GM19043 (cell line): ENCODE results near the gene BNC1.

ENCODE experiments used
- ATAC-seq: cut with Tn5 transposase; IDR thresholded peaks from one replicate; pipeline ENCODE4 v1.9.1; 2021; ENCODE audit warnings: low read depth; ENCODE audit not compliant: unreplicated experiment

The BNC1 gene

GRCh38 chr15:83284559-83285283, at the start of gene BNC1:
BNC1 (minus strand) TSS chr15:83284664; CDS start chr15:83284628, 36 bp downstream.
- ATAC-seq = no peak

- no peak for ATAC-seq
Measured at GRCh38 chr15:83327041-83327440, 42.6 kb upstream of the BNC1 start.

GRCh38 chr15:83324799-83325198, 40.3 kb upstream of the BNC1 start:
- ATAC-seq = no peak

- ATAC-seq = no peak
Measured at GRCh38 chr15:83323296-83323711, 38.8 kb upstream of the BNC1 start.

GRCh38 chr15:83322691-83323090, 38.2 kb upstream of the BNC1 start:
- ATAC-seq = no peak

GRCh38 chr15:83322061-83322460, 37.6 kb upstream of the BNC1 start:
- ATAC-seq = no peak

GRCh38 chr15:83320844-83321243, 36.4 kb upstream of the BNC1 start:
- ATAC-seq = no peak

- ATAC-seq = no peak
Measured at GRCh38 chr15:83320404-83320803, 35.9 kb upstream of the BNC1 start.

GRCh38 chr15:83319771-83320170, 35.3 kb upstream of the BNC1 start:
- no peak for ATAC-seq

- no peak for ATAC-seq
Measured at GRCh38 chr15:83318861-83319415, 34.5 kb upstream of the BNC1 start.

GRCh38 chr15:83318036-83318435, 33.6 kb upstream of the BNC1 start:
- no peak for ATAC-seq

GRCh38 chr15:83312071-83312470, 27.6 kb upstream of the BNC1 start:
- no peak for ATAC-seq

- no peak for ATAC-seq
Measured at GRCh38 chr15:83310521-83311456, 26.3 kb upstream of the BNC1 start.

GRCh38 chr15:83308671-83309070, 24.2 kb upstream of the BNC1 start:
- no peak for ATAC-seq

GRCh38 chr15:83306561-83306960, 22.1 kb upstream of the BNC1 start:
- ATAC-seq = no peak

GRCh38 chr15:83305704-83306291, 21.3 kb upstream of the BNC1 start:
- no peak for ATAC-seq

GRCh38 chr15:83304861-83305703, 20.6 kb upstream of the BNC1 start:
- no peak for ATAC-seq

GRCh38 chr15:83303535-83303934, 19.1 kb upstream of the BNC1 start:
- no peak for ATAC-seq

- ATAC-seq = no peak
Measured at GRCh38 chr15:83300826-83301225, 16.4 kb upstream of the BNC1 start.

- ATAC-seq = no peak
Measured at GRCh38 chr15:83299462-83299861, 15.0 kb upstream of the BNC1 start.
